ENCODE measurements around the gene RIPK4.

- no peak for TF ChIP-seq CTCF (IDR thresholded peaks at IDR 0.05)
- no peak for TF ChIP-seq POLR2A (IDR thresholded peaks at IDR 0.05)
- no peak for TF ChIP-seq POLR2AphosphoS5 (IDR thresholded peaks at IDR 0.05)
- no peak for TF ChIP-seq EP300 (IDR thresholded peaks at IDR 0.05)
Measured at GRCh38 chr21:41781050-41781410, 14.2 kb upstream of the RIPK4 start.
